Measurements from ENCODE around the gene UBE3C. TPM values are rescaled to one million over a fixed set of nuclear protein-coding genes. Genes with fewer than 3 reads are reported as not detected.
"Not testable (repeated sequence)": the region's sequence is repeated elsewhere in the genome, so short reads cannot be mapped to it uniquely, and the experiment has no call there.

Gene UBE3C
- total RNA-seq, 1 experiment from 2014 or later = 50.2 TPM

DNA sequence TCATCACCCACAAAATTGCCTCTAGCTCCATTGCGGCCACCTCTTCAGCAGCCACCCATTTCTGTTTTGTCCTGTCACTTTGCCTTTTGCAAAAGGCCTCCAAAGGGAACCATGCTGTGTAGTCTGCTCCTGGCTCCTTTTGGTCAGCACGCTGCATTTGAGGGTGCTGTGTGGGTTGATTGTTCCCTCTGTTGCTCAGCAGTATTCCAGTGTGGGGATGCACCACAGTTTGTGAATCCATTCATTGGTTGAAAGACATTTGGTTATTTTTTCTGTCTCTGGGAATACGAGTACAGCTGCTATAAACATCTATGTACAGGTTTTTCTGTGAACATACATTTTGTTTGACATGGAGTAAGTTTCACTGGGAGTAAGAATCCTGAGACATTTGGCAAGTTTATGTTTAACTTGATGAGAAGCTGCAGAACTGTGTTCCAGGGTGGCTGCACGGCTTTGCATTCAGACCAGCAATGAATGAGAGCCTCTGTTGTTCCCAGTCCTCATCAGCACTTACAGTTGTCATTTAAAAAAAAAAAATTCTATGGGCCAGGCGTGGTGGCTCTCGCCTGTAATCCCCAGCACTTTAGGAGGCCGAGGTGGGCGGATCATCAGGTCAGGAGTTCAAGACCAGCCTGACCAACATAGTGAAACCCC is 82.3 kb downstream of the UBE3C start:
- DNase-seq (ENCODE audit: low spot score) = no peak
- in situ Hi-C loops (cut with HindIII; ENCODE audit: low sequenced_read_pairs) = no loop called here

DNA sequence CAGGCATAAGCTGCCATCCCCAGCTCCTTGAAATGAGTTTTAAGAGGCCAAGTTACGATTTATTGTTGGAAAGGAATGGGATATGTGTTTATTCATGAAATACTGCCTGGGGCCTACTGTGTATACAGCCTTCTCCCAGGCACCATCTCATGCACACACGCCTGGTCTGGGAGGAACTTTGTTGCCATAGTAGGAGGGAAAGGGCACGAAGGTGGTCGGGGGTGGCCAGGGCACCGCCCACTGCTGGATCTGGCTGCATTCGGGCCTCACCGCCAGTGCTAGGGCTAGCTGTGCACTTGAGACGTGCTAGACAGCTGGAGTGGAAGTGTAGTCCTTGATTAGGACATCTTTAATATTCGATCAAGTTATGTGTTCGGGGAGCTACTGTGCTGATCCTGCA is 84.0 kb downstream of the UBE3C start:
- DNase-seq (ENCODE audit: low spot score) = no peak
- in situ Hi-C loops (cut with HindIII; ENCODE audit: low sequenced_read_pairs) = no loop called here

DNA sequence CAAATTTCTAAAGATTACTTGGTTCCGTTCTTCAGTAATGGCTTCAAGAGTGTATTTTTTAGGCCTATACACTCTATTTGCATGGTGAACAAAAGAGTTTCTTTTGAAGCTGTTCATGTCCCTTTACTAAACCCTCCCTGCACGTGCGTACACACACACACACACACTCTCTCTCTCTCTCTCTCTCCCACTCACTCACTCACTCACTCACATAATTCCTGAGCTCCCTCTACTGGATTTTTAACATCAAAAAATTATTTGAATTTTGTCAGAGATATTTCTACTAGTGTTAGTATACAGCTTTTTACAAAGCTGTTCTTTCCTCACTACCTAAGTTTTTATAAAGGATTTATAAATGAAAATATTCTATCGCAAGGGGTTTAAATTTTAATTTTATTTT is 85.9 kb downstream of the UBE3C start:
- DNase-seq (ENCODE audit: low spot score) = no peak
- in situ Hi-C loops (cut with HindIII; ENCODE audit: low sequenced_read_pairs) = no loop called here

DNA sequence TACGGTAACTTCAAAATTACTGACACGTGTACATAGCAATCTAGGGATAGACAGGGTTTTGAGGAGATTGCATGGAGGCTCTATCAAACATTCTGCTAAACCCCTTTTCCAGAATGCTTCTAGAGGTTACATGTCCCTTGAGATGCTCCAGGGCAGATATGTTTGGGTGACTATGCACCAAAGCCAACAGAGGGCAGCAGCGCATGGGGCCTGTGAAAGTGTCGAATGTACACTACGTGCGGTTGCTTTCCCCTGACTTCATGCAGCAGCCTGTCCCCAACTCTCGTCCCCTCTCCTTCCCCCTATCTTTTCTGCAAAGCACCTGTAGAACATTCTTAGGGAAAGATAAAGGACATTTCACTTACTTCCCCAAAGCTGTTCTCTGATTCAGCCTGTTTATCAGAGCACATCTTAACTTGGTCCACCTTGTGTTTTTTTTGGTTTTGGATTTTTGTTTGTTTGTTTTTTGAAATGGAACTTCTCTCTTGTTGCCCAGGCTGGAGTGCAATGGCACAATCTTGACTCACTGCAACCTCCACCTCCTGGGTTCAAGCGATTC is 90.2 kb downstream of the UBE3C start:
- peak; percentile 23 for DNase-seq (ENCODE audit: low spot score)
- in situ Hi-C loops (cut with HindIII; ENCODE audit: low sequenced_read_pairs) = no loop called here

DNA sequence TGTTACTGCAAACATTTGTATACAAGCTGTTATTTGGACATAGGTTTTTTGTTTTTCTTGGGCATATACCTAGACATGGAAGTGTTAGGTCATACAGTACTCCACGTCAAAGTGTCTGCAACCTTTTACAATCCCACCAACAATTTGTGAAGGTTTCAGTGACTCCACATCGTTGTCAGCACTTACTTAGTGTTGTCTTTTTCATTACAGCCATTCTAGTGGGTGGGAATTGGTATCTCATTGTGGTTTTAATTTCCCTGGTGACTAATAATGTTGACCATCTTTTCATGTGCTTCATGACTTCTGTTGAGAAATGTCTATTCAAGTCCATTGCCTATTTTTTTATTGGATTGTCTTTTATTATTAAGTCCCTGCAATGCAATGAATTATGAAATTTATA is 95.0 kb downstream of the UBE3C start:
- in situ Hi-C loops (cut with HindIII; ENCODE audit: low sequenced_read_pairs) = no loop called here

DNA sequence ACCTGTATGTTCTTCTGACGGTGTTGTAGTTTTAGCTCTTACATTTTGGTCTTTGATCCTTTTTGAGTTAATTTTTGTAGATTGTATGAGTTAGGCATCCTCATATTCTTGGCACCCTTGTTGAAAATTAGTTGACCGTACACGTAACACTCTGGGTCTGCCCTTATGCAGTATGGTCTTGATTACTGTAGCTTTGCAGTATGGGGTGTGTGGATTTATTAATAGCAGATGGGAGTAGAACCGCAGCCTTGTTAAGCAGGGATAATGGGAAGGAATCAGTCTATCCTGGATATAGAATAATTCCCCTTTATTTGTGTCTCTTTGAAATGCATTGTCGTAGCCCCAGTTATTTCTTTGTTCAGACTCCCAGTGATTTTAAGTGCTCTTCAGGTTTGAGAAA is 95.5 kb downstream of the UBE3C start:
- DNase-seq (ENCODE audit: low spot score) = no peak
- in situ Hi-C loops (cut with HindIII; ENCODE audit: low sequenced_read_pairs) = no loop called here

More for the DNA sequence above, 95.0 kb downstream of the UBE3C start:
- no peak for DNase-seq (ENCODE audit: low spot score)

DNA sequence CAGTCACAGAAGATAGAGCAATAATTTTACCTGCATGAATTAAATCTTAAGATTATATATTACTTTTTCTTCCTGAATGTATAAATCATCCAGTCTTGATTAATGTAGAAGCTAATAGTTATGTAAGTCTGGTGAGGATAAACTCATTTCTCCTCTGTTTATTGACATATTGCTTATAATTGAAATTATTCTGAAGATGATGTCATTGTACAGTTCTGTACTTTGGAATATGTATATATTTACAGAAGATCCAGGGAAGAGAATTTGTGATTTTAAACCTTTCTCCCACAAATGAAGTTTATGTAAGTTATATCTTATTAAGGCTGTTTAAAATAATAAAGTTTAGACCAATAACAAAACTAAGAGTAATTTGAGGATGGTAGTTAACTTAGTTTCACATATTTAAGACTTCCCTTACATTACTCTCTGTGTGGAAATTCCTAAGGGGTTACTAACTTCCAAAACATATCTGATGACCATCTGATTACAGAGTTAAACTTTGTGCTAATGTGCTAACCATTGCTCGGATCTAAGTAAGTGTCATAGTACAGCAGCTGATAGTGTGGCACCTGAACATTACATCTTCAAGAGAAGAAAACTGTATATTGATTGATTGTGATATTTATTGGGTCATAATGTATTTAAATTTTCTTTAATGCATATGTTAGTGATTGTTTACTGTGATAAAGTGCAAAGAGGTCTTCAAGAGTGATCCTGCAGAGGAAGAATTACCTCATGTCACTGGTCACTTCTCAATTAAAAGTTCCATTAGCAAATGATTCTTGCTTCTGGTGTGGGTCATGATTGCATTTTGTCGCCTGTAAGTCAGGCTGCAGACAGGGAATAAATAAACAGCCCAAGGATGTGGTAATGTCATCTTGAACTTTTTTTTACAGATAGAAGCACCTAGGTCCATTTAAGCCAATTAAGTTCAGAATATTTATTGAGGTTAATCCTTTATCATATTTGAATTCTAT is 96.9 kb downstream of the UBE3C start:
- DNase-seq (ENCODE audit: low spot score) = no peak
- in situ Hi-C loops (cut with HindIII; ENCODE audit: low sequenced_read_pairs) = no loop called here

DNA sequence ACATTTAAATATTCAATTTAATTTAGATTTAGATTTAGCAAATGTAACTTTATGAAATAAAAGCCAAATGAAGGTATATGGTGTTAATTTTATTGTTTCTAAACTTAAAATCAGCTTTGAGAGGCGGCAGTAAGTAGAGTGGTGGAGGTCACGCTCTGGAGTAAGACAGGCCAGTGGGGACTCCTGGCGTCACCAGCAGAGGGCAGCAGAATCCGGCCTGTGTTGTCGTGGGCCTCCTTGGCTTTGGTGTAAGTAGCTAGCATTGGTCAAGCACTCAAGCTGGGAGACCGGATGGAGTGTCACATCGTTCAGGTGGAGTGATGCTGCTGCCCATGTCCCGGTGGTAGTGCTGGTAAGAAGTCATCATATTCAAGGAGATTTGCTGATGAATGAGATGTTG is 99.4 kb downstream of the UBE3C start:
- no peak for DNase-seq (ENCODE audit: low spot score)
- in situ Hi-C loops (cut with HindIII; ENCODE audit: low sequenced_read_pairs) = no loop called here

DNA sequence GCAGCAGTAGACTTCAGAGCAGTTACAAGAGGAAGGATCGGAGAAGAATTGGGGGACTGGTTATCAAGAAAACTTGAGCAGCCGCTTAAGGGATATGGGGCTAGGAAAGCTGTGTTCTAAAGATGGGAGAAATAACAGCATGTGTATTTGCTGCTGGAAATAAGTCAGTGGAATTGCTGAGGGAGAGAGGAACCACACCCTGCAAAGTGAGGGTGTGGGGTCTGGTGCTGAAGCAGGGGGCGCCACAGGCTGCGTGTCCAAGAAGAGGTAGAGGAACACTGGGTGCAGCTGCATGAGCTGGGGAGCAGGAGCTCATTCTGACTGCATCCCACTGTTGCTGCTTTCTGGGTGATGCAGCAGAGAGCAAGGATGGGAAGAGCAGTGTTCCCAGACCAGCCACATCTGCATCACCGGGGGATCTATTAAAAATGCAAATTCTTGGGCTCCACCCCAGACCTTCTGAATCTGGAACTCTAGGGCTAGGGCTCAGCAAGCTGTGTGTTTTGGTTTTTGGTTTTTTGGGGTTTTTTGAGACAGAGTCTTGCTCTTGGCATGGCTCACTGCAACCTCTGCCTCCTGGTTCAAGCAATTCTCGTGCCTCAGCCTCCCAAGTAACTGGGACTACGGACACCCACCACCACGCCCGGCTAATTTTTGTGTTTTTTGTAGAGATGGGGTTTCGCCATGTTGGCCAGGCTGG is 101.0 kb downstream of the UBE3C start:
- in situ Hi-C loops (cut with HindIII; ENCODE audit: low sequenced_read_pairs) = no loop called here
- no peak for DNase-seq (ENCODE audit: low spot score)

DNA sequence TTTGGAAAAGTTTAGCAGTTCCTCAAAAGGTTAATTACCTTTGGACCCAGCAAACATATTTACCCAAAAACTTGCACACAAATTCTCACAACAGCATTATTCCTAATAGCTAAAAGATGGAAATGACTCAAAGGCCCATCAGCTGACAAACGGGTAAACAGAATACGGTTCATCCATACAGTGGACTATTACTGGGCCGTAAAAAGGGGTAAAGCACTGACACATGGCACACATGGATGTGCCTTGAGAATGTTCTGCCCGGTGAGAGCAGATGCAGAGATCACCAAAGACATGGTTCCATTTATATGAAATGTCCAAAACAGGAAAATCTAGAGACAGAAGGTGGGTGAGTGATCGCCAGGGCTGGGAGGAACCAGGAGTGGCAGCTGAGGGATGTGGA is 102.9 kb downstream of the UBE3C start:
- DNase-seq (ENCODE audit: low spot score) = no peak
- in situ Hi-C loops (cut with HindIII; ENCODE audit: low sequenced_read_pairs) = no loop called here

DNA sequence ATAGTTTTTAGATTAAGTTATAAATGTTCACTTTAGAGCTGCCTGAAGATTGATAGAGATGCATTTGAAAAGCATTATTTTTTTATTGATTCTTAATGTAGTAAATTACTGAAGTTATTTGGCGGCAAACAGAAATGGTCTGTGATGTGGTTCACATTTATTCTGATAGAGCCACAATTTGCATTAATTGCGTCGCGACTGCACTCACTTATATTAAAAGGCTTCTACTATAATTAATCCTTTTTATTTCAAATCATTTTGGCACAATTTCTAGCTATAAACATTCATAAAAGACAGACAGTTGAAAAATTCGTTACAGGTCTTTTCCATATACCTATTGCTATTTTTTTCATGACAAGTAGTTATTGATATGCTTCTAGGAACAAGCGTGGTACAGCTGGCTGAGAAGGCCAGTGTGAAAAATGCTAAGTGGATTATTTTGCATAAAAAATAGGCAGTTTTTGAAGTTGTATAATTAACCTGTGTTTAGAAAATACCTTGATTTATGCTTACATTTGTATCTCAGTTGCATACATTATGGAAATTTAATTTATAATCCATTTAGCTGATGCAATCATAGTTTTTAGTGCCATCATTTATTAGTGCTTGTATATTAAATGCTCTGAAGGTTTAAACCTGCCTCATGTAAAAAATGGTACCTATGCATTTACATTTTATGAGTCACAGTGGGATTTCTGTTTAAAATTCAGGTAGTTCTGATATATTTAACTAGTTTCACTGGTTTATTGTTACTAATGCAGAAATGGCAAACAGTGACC is 106.0 kb downstream of the UBE3C start:
- no peak for DNase-seq (ENCODE audit: low spot score)
- in situ Hi-C loops (cut with HindIII; ENCODE audit: low sequenced_read_pairs) = no loop called here

DNA sequence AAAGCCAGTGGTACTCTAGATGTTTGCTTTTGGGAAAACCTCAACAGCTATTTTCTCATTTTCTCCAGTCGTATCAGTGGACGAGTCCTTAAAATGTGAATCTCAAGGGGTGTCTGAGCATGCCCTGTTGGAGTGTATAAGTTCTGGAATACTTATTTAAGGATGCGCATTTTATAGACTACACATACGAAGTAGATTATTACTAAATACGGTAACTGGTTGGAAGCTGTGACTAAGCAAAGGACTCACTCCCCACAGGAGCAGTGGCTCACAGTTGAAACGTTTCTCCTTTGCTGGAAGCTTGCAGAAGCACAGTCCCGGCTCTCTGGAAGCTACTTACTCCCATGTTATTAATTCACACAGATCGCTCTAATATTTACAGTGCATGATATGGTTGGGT is 107.3 kb downstream of the UBE3C start:
- no peak for DNase-seq (ENCODE audit: low spot score)
- in situ Hi-C loops (cut with HindIII; ENCODE audit: low sequenced_read_pairs) = no loop called here

DNA sequence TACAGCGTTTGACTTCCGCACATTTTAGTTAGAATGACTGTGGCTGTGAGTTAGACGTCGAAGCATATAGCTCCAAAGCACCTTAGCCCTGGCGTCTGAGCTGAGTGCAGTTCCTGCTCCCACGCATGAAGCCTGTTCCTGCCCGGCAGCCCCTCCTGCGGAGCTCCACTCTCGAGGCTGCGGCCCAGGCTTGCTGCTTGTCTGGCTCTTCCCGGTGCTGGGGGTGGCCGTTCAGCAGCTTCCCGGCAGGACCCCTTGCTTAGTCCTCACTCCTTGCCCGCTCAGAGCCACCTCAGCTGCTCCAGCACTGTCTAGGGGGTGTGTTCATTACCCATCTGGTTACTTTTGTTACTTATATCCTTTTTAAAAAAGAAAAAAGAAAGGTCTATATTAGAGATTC is 109.9 kb downstream of the UBE3C start:
- in situ Hi-C loops (cut with HindIII; ENCODE audit: low sequenced_read_pairs) = no loop called here
- DNase-seq (ENCODE audit: low spot score) = no peak

DNA sequence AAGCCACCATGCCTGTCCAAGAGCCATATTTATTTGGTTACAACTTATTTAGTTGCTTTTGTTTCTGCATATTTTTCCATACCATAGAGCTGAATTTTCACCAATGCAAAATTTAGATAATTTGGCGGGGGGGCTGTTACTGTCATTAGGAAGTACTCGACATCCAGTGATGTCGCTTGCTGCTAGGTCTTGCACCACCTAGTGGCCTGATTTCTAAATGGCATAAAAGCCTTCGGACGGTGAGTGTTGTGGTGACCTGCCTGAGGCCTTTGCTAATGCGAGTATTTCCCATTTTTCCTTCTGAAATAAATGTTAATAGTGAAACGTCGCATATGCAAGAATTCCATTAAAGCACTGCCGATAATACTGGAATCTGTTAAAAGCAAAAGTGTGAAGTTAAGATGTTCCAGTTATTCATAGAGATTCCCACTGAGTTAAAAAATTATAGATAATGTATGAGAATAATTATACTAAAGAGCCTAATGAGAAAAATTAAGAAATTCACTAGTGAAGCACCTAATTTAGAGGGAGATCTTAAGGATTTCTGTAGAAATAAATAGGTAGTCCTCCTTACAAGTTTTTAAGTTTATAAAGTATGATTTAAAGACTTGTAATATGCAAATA is 112.0 kb downstream of the UBE3C start:
- peak; percentile 40 for DNase-seq (ENCODE audit: low spot score)
- in situ Hi-C loops (cut with HindIII; ENCODE audit: low sequenced_read_pairs) = no loop called here

DNA sequence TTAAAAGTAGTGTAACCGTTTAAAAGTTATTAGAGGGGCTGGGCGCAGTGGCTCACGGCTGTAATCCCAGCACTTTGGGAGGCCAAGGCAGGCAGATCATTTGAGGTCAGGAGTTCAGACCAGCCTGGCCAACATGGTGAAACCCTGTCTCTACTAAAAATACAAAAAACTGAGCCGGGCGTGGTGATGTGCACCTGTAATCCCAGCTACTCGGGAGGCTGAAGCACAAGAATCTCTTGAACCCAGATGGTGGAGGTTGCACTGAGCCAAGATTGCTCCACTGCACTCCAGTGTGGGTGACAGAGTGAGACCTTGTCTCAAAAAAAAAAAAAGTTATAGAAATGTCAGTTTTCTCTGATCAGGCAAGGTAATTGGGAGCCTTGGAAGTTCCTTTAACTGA is 113.1 kb downstream of the UBE3C start:
- in situ Hi-C loops (cut with HindIII; ENCODE audit: low sequenced_read_pairs) = not testable (repeated sequence)

DNA sequence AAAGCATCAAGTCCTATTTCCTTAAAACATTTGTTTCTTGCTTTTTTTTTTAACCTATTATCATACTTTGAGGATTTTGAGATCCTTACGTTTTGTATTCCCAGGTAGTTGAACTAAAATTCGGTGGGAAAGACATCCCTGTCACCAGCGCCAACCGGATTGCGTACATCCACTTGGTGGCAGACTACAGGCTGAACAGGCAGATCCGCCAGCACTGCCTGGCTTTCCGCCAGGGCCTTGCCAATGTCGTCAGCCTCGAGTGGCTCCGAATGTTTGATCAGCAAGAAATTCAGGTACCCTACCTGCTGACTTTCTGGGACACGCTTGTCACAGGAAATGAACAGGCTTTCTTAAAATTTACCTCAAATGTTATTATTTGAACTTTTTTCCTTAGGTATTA is 115.1 kb downstream of the UBE3C start:
- DNase-seq (ENCODE audit: low spot score) = peak; percentile 88
- in situ Hi-C loops (cut with HindIII; ENCODE audit: low sequenced_read_pairs) = no loop called here

More for the DNA sequence above, 113.1 kb downstream of the UBE3C start:
- not testable (repeated sequence) for DNase-seq (ENCODE audit: low spot score)

DNA sequence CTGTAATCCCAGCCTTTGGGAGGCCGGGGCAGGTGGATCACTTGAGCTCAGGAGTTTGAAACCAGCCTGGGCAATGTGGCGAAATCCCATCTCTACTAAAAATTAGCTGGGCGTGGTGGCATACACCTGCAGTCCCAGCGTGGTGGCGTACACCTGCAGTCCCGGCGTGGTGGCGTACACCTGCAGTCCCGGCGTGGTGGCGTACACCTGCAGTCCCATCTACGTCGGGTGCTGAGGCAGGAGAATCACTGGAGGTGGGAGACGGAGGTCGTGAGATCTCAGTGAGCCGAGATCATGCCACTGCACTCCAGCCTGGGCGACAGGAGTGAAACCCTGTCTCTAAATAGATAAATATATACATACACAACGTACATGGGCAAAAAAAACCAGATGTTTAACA is 116.1 kb downstream of the UBE3C start:
- DNase-seq (ENCODE audit: low spot score); in situ Hi-C loops (cut with HindIII; ENCODE audit: low sequenced_read_pairs): not testable (repeated sequence)

DNA sequence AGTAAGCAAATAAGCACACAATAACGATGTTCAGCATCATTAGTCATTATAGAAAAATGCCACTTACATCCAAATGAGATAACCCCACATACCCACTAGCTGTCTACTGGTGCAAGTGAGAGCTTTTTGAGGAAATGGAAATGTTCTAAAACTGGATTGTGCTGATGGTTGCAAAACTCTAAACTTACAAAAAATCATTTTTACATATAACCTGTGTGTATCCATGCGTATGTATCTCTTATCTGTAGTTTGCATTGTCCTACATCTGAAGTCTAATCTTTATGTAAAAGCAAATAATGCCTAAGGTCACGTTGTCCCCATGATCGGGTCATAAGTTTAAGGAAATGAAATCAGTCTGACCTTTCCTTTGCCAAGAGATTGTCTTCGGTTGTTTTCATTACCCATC is 116.5 kb downstream of the UBE3C start:
- no peak for DNase-seq (ENCODE audit: low spot score)
- in situ Hi-C loops (cut with HindIII; ENCODE audit: low sequenced_read_pairs) = no loop called here
